ENCODE results near the gene SYT12.
"Not testable (repeated sequence)": the region's sequence is repeated elsewhere in the genome, so short reads cannot be mapped to it uniquely, and the experiment has no call there.

The SYT12 gene, protein sequence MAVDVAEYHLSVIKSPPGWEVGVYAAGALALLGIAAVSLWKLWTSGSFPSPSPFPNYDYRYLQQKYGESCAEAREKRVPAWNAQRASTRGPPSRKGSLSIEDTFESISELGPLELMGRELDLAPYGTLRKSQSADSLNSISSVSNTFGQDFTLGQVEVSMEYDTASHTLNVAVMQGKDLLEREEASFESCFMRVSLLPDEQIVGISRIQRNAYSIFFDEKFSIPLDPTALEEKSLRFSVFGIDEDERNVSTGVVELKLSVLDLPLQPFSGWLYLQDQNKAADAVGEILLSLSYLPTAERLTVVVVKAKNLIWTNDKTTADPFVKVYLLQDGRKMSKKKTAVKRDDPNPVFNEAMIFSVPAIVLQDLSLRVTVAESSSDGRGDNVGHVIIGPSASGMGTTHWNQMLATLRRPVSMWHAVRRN

DNA sequence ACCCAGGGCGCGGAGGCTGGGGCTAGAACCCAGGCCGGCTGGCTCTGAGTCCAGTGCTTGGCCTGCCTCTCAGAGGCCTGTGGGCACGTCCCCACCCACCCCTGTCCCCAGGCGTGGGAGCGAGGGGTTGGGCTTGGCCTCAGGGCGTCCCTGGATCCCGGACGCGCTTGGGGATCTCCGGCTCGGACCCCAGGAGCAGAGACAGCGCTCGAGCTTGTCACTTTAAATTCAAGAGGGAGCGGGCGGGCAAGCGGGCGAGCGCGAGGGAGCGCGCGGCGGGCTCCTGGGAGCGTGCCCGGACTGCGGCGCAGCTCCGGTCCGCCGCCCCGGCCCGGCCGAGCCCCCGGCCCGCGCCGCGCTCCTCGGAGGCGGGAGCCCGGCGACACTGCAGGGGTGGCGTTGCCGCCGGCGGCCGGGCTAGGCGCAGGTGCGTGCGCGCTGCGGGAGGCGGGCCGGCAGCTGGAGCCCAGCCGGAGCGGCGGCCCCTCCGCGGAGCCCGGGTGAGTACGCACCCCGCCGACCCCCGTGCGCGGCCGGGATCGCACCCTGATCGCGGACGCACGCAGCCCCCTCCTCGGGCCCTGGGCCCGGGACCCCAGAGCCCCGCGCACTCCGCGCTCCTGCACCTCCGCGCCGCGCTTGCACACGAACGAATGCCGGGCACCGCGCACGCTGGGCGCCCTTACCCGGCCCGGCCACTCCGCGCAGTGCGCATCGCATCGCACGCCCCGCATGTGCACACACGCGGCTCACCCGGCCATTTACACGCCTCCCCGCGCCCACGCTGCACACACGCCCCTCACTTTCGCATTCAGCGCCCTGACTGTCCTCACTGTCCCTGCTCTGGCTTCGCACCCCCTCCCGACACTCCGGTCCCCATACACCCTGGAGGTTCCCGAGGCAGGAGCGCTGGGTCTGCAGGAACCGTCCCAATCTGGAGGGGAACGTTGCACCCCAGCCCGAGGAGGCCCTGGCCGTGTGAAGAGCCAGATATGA lies at the start of gene SYT12:
SYT12 (plus strand) TSS at position 174 of the 996 bp plus-strand sequence. CDS start 7,011 bp downstream, outside the sequence.
- peak; percentile 43 for DNase-seq (ENCODE audit: low spot score)

DNA sequence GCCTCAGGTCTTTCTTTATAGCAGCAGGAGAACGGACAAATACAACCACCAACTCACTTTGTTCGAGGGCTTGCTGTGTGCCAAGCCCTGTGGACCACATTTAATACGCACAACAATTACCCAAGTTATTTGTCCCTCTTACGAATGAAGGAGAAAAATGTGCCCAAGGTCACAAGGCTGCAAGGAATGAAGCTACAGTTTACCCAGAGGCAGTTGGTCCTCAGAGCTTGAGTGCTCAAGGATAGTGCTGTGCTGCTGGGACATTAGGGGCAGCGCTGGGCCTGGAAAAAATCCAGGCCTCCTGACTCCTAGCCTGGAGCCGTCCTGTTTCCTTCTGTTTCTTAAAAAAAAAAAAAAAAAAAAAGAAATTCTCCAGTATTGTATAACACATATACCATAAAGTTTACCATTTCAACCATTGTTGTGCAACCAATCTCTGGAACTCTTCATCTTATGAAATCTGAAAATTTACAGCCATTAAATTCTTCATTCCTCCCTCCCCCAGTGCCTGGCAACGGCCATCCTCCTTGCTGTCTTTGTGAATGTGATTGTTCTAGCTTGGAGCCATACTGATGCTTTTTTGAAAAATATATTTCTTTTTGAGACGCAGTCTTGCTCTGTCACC lies 48.9 kb upstream of the SYT12 start:
- no peak for DNase-seq (ENCODE audit: low spot score)

DNA sequence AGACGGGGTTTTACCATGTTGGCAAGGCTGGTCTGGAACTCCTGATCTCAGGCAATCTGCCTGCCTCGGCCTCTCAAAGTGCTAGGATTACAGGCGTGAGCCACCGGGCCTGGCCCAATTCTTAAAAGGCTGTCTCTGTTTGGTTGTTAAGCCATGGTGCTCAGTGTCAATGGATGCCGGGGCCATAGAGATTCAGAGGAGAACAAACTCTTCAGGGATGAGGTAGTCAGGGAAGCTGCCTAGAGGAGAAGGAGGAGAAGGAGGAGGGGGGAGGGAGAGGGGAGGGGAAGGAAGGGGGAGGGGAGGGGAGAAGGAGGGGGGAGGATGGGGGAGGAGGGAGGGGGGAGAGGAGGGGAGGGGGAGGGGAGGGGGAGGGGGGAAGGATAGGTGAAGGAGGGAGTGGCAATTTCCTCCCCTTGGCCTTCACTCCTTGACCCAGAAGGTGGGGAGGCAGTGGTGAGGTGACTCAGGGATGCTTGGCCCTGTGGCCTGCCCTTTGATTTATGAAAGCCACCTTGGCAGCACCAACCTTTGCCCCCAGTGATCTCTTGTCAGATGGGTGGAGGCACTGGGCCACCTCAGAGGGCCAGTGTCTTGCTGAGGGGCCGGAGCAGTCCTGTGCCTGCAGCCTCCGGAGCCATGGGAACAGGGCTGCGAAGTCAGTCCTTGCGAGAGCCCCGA lies 48.1 kb upstream of the SYT12 start, which contains the start of gene C11orf86:
C11orf86 (plus strand) TSS at position 581 of the 681 bp plus-strand sequence; CDS start at position 640, 59 bp downstream.
- DNase-seq (ENCODE audit: low spot score), result no peak

DNA sequence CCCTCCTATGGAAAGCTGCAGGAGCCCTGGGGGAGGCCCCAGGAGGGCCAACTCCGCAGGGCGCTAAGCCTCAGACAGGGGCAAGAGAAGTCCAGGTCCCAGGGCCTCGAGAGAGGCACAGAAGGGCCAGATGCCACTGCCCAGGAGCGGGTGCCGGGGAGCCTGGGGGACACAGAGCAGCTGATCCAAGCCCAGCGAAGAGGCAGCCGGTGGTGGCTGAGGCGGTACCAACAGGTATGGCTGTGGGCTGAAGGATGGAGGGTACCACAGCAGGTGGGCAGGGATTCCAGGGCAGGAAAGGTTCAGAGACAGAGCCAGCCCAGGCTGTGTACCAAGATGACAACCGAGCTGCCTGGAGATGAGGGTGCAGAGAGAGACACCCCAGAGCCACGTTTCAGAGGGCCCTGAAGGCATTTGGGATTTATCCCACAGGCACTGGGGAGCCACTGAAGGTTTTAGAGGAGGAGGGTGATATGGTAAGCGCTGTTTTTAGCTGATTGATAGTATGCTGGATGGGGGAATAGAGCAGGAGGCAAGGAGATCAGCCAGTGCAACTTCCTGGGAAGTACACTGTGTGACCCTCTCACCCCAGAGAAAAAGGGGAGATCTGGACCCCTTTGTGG lies 47.4 kb upstream of the SYT12 start:
- DNase-seq (ENCODE audit: low spot score), result no peak

DNA sequence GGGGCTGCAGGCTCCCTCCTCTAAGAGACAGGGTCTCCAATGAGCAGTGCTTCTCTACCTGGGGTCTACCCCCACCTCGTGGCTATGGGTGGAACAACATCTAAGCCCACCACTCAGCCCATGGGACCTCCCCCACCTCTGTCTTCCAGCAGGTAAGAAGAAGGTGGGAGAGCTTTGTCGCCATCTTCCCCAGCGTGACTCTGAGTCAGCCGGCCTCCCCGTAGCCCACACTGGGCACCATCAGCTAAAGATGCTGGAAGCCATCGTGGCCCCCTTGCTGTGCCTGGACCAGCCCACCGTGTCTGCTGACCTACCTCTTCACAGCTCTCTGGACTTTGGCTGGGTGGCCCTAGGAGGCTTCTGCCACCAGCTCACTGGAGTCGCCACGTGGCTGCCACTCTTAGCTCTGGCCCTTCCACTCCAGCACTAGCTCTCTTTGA lies 46.9 kb upstream of the SYT12 start:
- no peak for DNase-seq (ENCODE audit: low spot score)

DNA sequence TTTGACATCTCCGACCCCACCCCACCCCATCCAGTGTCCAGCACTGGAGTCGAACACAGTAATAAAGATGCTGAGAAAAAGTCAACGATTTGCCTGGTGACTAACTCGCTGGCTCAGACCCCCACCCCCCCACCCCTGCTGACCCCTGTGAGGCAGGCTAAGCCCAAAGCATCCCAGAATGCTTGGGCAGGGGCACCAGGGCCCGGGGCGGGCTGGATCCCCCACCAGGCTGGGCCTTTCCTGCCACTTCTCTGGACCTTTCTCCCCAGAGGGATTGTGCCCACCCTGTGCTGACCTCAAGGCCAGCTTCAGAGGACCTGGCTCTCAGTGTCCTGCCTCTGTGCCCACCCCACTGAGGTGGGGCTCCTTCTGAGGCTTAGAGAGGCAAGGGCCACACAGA lies 46.0 kb upstream of the SYT12 start:
- DNase-seq (ENCODE audit: low spot score), result no peak

DNA sequence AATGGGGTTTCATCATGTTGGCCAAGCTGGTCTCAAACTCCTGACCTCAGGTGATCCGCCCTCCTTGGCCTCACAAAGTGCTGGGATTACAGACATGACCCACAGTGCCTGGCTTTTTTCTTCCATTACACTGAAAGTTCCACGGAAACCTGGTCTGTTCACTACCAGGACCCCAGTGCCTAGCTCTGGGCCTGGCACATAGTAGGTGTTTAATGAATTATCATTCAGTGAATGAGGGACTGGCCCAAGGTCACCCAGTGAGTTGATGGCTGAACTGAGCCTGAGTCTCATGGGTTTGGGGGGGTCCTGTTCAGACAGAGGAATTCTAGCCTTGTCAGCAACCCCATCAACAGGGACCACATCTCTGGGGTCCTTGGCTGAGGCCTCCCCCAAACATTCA lies 44.7 kb upstream of the SYT12 start:
- DNase-seq (ENCODE audit: low spot score), result no peak

DNA sequence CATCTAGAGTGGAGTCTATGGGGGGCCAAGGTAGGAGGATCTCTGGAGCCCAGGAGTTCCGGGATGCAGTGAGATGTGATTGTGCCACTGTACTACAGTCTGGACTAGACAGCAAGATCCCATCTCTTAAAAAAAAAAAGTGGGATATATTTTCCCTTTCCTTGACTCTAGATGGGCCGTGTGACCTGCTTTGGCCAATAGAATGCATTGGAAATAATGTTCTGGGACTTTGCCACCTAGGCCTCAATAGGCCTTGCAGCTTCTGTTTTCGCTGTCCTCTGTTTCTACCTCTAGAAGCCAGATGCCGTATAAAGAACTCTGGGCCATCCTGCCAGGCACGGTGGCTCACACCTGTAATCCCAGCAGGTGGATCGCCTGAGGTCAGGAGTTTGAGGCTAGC lies 44.2 kb upstream of the SYT12 start:
- DNase-seq (ENCODE audit: low spot score), result no peak

DNA sequence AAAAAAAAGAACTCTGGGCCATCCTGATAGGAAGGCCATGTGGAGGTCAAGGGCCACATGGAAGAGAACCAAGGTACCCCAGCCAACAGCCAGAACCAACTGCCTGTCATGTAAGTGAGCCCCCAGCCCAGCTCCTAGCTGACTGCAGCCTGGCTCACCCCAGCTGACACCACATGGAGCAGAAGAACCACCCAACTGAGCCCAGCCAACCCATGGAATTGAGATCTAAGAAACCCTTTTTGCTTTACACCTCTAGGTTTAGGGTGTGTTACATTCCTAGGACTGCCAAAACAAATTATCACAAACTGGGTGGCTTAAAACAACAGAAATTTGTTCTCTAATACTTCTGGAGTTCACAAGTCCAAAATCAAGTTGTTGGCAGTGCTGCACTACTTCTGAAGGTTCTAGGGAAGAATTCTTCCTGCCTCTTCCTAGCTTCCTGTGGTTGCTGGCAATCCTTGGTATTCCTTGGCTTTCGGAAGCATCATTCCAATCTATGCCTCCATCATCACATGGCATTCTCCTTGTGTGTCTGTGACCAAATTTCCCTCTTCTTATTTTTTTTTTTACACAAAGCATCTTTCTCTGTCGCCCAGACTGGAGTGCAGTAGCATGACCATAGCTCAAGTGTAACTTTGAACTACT lies 43.5 kb upstream of the SYT12 start:
- DNase-seq (ENCODE audit: low spot score), result no peak

DNA sequence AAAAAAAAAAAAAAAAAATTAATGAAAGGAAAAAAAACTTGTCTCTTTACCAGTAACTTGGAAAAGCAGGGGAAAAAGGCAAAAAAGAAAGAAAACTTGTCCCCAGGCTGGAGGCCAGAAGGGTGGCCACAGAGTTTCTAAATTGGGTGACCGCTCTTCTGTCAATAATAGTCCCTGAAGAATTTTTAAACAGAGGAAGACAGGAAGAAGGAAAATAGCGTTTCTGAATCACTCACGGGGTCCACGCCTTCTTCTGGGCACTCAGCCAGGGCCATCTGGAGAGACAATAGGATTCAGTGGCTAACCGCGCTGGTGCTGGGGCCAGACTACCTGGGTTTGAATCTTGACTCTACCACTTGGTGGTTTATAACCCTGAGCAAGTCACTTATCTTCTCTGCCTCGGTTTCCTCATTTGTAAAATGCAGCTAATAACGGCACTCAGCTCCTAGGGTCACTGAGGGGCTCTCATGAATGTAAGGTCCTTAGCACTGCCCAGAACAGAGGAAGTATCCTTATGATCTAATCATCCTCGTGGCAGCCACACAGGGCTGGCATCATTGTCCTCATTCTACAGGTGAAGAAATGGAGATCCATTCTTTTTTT lies 40.9 kb upstream of the SYT12 start:
- peak; percentile 83 for DNase-seq (ENCODE audit: low spot score)

DNA sequence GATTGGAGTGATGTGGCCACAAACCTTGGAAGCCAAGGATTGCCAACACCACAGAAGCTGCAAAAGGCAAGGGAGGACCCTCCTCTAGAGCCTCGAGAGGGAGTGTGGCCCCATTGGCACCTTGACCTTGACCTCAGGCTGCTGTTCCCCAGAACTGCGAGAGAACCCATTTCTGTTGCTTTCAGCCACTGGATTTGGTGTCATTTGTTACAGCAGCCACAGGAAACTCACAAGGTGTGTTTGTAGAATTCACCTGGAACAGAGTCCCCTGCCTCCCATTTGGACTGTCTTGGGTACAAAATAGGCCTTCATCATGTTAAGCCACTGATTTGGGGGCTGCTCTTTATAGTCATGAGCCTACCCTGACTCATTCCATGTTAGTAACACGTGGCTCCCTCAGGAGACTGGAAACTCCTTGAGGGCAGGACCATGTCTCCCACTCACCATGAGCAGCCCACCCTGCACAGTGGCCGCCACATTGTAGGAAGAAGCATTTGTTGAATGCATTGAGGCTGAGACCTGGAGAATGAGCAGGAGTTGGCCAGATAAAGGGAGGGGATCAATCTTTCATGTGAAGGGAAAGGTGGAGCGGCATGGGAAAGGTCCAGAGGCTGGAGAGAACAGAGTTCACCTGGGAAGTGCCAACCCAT lies 39.5 kb upstream of the SYT12 start:
- DNase-seq (ENCODE audit: low spot score), result no peak

DNA sequence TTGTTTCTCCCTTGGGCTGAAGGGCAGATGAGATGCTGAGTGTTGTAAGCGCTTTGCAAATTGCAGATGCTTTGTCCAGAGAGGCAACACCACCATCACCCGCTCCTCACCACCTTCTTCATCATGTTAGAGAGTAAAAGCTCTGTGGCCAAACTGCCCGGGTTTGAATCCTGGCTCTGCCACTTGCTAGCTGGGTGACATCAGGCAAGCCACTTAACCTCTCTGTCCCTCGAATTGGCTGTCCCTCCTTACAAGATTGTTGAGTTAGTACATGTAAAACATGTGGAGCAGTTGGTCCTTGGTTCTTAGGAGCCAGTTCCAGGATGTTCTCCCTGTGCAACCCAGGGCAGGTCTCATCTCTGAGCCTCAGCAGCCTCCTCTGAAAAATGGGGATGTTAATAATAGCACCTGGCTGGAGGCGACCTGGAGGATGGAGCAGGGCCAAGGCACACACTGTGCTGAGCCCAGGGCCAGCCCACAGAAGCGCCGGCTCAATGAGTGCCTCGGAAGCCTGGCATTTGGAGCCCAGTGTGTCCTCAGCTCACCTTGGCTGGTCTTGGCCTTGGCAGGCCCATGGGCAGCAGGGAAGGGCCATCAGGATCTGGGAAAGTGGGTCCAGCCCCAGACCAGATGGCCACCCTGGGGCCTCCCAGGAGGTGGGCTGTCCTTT lies 37.3 kb upstream of the SYT12 start:
- no peak for DNase-seq (ENCODE audit: low spot score)

DNA sequence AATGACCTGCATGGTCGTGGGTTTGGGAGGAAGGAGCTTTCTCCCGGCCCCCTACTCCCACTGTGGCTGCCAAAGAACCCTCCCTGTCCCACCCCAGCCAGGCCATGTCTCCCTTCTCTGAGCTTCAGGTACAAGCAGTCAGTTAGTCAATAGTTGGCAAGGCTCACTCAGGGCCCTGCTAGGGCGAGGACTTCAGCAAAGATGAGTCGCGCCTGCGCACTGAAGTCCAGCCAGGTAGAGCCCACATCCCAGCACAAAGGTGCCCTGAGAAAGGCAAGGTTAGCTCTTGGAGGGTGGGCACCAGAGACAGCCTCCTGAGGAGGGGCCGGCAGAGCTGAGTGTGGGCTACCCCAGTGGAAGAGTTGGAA lies 36.8 kb upstream of the SYT12 start:
- no peak for DNase-seq (ENCODE audit: low spot score)

DNA sequence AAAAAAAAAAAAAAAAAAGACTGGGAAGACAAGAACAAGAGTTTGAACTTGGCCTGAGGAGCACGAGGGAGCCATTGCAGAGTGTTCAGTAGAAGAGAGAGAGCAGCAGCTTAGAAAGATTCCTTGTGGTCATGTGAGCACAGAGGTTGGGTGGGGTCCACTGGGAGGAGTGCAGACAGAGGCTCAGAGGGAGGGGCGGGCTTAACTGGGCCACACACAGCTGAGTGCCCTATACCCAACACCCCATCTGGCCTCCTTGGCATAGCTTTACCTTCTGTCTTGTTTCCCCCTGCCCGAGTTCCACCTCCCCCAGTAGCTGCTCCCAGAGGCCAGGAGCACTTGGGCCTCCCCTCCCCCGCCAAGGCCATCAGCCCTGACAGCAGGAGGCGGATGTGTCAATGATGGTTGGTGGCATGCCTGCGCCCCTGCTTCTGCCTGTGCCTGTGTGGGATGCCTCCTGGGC lies 35.7 kb upstream of the SYT12 start:
- no peak for DNase-seq (ENCODE audit: low spot score)

DNA sequence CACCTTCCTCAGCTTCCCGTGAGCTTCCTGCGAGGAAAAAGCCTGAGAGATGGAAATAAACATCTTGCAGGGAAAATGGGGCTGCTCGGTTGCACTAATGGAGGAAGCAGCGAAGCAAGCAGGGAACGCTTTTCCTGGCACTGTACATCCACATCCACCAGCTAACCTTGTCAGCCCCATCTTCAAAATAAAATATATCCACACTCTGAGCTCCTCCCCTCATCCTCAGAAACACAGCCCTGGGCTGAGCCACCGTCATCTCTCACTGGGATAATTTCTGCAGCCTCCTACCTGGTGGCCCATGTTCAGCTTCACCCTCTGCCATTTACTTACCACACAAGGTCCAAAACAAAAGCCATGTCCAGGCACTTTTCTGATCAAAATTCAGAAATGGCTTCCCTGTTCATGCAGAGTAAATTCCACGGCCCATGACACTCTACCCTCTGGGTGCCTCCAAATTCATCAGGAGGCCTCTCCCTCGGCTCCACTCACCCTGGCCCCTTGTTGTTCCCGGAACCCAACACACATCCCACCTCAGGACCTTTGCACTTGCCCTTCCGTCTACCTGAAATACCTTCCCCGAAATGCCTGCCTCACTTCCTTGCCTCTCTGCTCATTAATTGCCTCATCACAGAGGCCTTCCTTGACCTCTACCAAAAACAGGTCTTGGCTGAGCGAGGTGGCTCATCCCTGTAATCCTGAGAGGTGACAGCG lies 34.9 kb upstream of the SYT12 start:
- DNase-seq (ENCODE audit: low spot score), result no peak

DNA sequence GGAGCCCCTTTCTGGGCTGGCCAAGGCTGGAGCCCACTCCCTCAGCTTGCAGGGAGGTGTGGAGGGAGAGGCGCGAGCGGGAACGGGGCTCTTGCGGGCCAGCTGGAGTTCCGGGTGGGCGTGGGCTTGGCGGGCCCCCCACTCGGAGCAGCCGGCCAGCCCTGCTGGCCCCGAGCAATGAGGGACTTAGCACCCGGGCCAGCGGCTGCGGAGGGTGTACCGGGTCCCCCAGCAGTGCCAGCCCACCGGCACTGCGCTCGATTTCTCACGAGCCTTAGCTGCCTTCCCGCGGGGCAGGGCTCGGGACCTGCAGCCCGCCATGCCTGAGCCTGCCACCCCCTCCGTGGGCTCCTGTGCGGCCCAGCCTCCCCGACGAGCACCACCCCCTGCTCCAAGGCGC lies 34.2 kb upstream of the SYT12 start:
- DNase-seq (ENCODE audit: low spot score), result not testable (repeated sequence)

DNA sequence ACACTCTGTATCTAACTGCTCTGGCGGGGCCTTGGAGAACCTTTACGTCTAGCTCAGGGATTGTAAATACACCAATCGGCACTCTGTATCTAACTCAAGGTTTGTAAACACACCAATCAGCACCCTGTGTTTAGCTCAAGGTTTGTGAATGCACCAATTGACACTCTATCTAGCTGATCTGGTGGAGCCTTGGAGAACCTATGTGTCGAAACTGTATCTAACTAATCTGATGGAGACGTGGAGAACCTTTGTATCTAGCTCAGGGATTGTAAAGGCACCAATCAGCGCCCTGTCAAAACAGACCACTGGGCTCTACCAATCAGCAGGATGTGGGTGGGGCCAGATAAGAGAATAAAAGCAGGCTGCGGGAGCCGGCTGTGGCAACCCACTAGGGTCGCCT lies 33.6 kb upstream of the SYT12 start:
- not testable (repeated sequence) for DNase-seq (ENCODE audit: low spot score)

DNA sequence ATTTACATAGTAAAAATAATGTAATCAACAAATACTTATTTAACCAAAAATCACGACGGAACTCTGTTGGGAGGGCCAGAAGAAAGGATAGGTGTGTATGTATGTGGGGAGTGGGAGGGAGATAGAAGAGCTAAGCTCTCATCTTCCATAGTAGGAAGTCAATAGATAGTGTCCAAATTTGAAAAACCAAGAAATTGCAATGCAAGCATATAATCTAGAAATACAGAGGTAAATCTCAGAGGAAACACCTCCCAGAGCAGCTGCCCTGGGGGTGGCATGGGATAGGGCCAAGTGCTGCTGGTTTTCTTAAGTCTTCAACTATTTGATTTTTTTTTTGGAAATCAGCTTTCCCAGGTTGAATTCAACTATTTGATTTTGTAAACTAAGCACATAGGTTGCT lies 30.9 kb upstream of the SYT12 start:
- DNase-seq (ENCODE audit: low spot score), result no peak

Data from SW480 (cell line).